BE2C (cell line): ENCODE results near the gene MPV17.
A peak's percentile ranks its signal among the peaks of the same experiment; 100 is the strongest.
"Not testable (repeated sequence)": the region's sequence is repeated elsewhere in the genome, so short reads cannot be mapped to it uniquely, and the experiment has no call there.

Experiments used
- DNase-seq: peaks from one replicate; pipeline ENCODE4 v3.0.0-alpha.2; 2020
- H3K27me3 ChIP-seq: fragments of 250-450 bp; sonication (Bioruptor Pico); 2 replicates; pipeline ENCODE4 v1.5.1; 2020; ENCODE audit warnings: mild to moderate bottlenecking
- H3K36me3 ChIP-seq: fragments of 250-450 bp; sonication (Bioruptor Pico); 2 replicates; pipeline ENCODE4 v1.5.1; 2020; ENCODE audit warnings: mild to moderate bottlenecking
- H3K4me1 ChIP-seq: fragments of 250-450 bp; sonication (Bioruptor Pico); 2 replicates; pipeline ENCODE4 v1.5.1; 2020
- H3K4me3 ChIP-seq: 2 replicates; pipeline ENCODE4 v1.5.1; 2011; ENCODE audit warnings: low read depth, low read length
- H3K9me3 ChIP-seq: fragments of 250-450 bp; sonication (Bioruptor Pico); 2 replicates; pipeline ENCODE4 v1.5.1; 2020
- CTCF ChIP-seq: IDR thresholded peaks from 2 replicates; pipeline ENCODE4 v1.5.1; 2012; ENCODE audit warnings: mild to moderate bottlenecking, low read depth, low read length

MPV17 gene

GRCh38 chr2:27323596-27324285 is 844 bp upstream of the MPV17 start:
- no peaks in the 10 kb centered on the region for H3K27me3 ChIP-seq
- H3K4me3 ChIP-seq = peak overlapping the region; percentile 100
- no peak for DNase-seq
- peaks cover 11% of the 10 kb centered on the region for H3K4me1 ChIP-seq
- H3K9me3 ChIP-seq = no peaks in the 10 kb centered on the region
- H3K36me3 ChIP-seq = peaks cover 25% of the 10 kb centered on the region
- TF ChIP-seq CTCF = no peak

- no peak for TF ChIP-seq CTCF
- Histone ChIP-seq H3K27me3 (no peaks in the 10 kb centered on the region), H3K9me3 (no peaks in the 10 kb centered on the region), H3K36me3 (peaks cover 14% of the 10 kb centered on the region), H3K4me3 (peak overlapping the region; percentile 100), H3K4me1 (peaks cover 11% of the 10 kb centered on the region)
- DNase-seq = no peak
These were observed 564 bp downstream of the MPV17 start for GRCh38 chr2:27322301-27322765.

GRCh38 chr2:27320958-27321543 is 1.8 kb downstream of the MPV17 start:
- DNase-seq = peak; percentile 78
- Histone ChIP-seq H3K4me3 (peak overlapping the region; percentile 21; the same call in 1 of the 2 replicates), H3K4me1 (peaks cover 11% of the 10 kb centered on the region), H3K36me3 (peaks cover 6% of the 10 kb centered on the region), H3K27me3 (no peaks in the 10 kb centered on the region), H3K9me3 (no peaks in the 10 kb centered on the region)
- TF ChIP-seq CTCF = peak; percentile 52

- peaks cover 11% of the 10 kb centered on the region for H3K4me1 ChIP-seq
These were observed 3.1 kb downstream of the MPV17 start for GRCh38 chr2:27319839-27320238.

GRCh38 chr2:27316655-27317412 is 6.1 kb downstream of the MPV17 start:
- Histone ChIP-seq H3K36me3 (no peaks in the 10 kb centered on the region), H3K27me3 (no peaks in the 10 kb centered on the region), H3K4me1 (peaks cover 8% of the 10 kb centered on the region), H3K4me3 (no peak overlapping the region), H3K9me3 (no peaks in the 10 kb centered on the region)
- DNase-seq = peak; percentile 56
- no peak for TF ChIP-seq CTCF

More at GRCh38 chr2:27319839-27320238, 3.1 kb downstream of the MPV17 start:
- H3K4me3 ChIP-seq, H3K27me3 ChIP-seq, H3K9me3 ChIP-seq, DNase-seq, H3K36me3 ChIP-seq: not testable (repeated sequence)

- Histone ChIP-seq H3K36me3 (no peaks in the 10 kb centered on the region), H3K4me3 (no peak overlapping the region), H3K4me1 (no peaks in the 10 kb centered on the region), H3K9me3 (no peaks in the 10 kb centered on the region), H3K27me3 (no peaks in the 10 kb centered on the region)
- DNase-seq = no peak
- TF ChIP-seq CTCF = no peak
These were observed 7.8 kb downstream of the MPV17 start for GRCh38 chr2:27315122-27315521.
